SHP77 (cell line): ENCODE measurements around the gene LRIF1.
A peak's percentile ranks its signal among the peaks of the same experiment; 100 is the strongest.
"Not testable (repeated sequence)": the region's sequence is repeated elsewhere in the genome, so short reads cannot be mapped to it uniquely, and the experiment has no call there.

Source experiments
- DNase-seq, 2 experiments: peaks; one replicate each; lab custom pipeline; 2025; lab: John Stamatoyannopoulos, UW

The LRIF1 gene

DNA sequence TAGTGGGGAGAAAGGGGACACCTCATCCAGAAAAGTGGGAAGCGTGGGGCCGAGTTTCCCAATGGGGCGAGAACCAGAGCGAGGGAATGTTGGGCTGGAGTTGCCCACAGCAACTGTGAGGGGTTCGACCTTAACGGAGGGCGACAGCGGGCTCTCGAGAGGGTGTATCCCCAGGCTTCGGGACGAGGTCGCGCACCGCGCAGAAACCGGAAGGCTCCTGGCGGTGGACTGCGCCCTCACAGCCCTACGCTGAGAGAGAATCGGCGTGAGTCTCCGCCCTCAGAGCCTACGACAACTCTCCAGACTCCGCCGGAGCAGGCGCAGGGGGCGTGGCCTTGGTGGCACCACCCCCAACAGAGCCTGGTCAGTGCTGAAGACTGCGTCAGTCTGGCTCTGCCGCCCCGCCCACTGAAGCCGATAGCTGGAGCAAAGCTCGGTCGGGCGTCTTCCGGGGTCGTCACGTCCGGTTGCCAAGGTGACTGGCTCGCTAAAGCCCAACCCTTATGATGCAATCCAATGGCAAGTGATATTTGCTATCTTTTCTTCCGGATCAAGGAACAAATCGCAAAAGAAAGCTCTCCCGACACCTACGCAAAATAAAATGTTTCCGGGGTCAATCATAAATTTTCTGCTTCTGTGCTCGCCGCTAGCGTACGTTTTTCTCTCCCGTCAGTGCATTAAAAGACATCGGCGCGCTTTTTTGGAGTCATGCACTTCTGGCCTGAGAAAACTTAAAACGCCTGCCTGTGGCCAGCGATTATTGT is at the start of gene LRIF1:
LRIF1 (minus strand) TSS at position 232 of the 764 bp plus-strand sequence. CDS start 234 bp downstream, outside the sequence.
- peak; percentile 99 for DNase-seq

GRCh38 chr1:111008031-111008430 is 44.3 kb upstream of the LRIF1 start:
- DNase-seq = no peak

- no peak for DNase-seq
Observed at GRCh38 chr1:111006556-111006955, 42.8 kb upstream of the LRIF1 start.

DNA sequence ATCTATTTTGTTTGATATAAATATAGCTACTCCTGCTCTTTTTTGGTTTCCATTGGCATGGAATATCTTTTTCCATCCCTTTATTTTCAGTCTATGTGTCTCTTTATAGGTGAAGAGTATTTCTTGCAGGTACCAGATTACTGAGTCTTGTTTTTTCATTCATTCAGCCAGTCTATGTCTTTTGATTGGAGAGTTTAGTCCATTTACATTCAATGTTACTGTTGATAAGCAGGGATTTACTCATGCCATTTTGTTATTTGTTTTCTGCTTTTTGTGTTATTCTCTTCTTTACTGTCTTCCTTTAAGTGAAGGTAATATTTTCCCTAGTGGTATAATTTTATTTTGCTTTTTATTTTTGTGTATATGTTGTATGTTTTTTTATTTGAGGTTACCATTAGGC is 35.9 kb upstream of the LRIF1 start:
- DNase-seq = not testable (repeated sequence)

- DNase-seq = peak; percentile 26 to 39
Observed at GRCh38 chr1:110992329-110992728, 28.6 kb upstream of the LRIF1 start.

DNA sequence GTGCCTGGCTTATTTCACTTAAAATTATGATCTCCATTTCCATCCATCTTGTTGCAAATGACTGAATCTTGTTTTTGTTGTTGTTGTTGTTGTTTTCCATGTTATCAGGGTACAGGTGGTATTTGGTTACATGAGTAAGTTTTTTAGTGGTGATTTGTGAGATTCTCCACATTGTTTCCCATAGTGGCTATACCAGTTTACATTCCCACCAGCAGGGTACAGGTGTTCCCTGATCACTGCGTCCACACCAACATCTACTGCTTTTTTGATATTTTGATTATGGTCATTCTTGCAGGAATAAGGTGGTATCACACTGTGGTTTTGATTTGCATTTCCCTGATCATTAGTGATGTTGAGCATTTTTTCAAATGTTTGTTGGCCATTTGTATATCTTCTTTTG is 27.6 kb upstream of the LRIF1 start:
- not testable (repeated sequence) for DNase-seq

DNA sequence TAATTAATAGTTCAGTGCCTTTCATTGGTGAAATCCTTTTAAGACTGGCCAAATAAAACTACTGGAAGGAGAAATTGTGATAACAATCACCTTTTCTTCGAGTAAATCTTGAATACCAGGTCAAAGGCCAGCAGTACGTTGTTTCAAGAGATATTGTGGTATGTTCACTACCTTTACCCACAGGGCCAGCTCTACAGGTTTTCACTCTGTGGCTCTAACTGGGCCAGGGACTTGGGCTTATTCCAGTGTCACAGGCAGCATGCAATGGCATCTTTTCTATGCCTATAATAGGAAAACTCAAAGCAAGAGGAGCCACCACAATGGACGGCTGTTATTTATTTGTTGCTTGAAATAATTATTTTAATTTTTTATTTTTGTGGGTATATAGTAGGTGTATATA is 26.8 kb upstream of the LRIF1 start:
- DNase-seq = no peak

GRCh38 chr1:110986407-110986891 is 22.7 kb upstream of the LRIF1 start:
- no peak for DNase-seq

- no peak for DNase-seq
Observed at GRCh38 chr1:110982320-110982719, 18.6 kb upstream of the LRIF1 start.

GRCh38 chr1:110979154-110979553 is 15.4 kb upstream of the LRIF1 start:
- DNase-seq = no peak

GRCh38 chr1:110976089-110976488 is 12.4 kb upstream of the LRIF1 start:
- DNase-seq = no peak

- no peak for DNase-seq
Observed at GRCh38 chr1:110975265-110975664, 11.5 kb upstream of the LRIF1 start.

DNA sequence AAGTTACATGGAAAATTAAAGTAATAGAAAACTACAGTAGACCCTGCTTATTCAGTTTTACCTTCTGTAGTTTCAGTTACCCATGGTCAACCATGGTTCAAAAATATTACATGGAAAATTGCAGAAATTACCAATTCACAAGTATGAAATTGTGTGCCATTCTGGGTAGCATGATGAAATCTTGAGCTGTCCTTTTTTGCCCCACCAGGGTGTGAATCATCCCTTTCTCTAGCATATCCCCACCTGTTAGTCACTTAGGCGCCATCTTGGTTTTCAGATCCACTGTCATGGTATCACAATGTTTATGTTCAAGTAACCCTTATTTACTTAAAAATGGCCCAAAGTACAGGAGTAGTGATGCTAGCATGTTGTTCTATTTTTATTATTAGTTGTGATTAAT is 3.5 kb upstream of the LRIF1 start:
- DNase-seq = no peak

- no peak for DNase-seq
Observed at GRCh38 chr1:110964455-110964903, 757 bp upstream of the LRIF1 start.

- peak; percentile 39 to 68 for DNase-seq
Observed at GRCh38 chr1:110962892-110963690, 631 bp downstream of the LRIF1 start.

- DNase-seq = no peak
Observed at GRCh38 chr1:110961902-110962301, 1.8 kb downstream of the LRIF1 start.

DNA sequence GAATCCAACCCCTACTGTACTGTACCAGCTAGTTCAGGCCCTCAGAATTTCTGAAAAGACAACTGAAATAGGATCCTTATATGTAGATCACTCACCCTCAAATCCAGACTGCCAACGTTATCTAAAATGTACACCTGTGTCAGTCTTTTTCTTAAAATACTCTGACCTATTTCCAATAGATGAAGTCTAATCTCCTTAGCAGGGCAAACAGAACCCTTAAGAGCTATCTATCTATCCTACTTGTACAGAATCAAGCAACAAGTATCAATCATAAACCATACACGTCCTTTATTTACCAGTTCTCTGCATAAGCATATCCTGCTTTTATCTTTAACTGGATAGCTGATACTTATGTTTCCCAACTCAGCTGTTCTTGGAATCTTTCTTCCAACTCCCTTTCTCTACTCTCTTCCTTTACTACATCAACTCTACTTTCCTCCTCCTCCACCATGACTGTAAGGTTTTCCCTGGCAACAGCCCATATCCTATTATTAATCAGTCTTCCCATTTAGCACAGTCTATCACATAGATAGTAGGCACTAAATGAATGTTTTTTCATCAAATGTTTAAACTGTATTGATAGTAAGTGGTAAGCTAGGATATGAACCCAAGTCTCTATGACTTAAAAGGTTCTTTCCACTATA is 2.8 kb downstream of the LRIF1 start:
- DNase-seq = no peak

DNA sequence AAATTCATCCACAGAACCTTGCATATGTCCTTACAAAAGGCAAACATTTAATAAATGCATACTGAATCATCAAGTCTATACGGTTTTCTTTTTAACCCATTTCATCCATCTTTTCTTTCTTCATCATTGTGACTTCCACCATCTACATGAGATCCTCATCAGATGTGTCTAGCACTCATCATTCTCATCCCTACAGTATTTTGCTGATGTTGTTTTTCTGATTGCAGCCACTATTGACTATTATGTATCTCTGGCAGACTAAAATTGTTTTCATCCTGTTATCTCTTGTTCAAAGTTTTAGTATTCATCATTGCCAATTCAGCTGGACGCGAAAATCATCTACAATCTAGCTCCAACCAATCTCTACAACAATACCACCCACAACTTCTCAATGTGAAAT is 5.9 kb downstream of the LRIF1 start:
- no peak for DNase-seq

GRCh38 chr1:110956586-110956985 is 7.1 kb downstream of the LRIF1 start:
- DNase-seq = no peak

GRCh38 chr1:110953031-110953430 is 10.7 kb downstream of the LRIF1 start:
- DNase-seq = no peak

- no peak for DNase-seq
Observed at GRCh38 chr1:110952031-110952430, 11.7 kb downstream of the LRIF1 start.

DNA sequence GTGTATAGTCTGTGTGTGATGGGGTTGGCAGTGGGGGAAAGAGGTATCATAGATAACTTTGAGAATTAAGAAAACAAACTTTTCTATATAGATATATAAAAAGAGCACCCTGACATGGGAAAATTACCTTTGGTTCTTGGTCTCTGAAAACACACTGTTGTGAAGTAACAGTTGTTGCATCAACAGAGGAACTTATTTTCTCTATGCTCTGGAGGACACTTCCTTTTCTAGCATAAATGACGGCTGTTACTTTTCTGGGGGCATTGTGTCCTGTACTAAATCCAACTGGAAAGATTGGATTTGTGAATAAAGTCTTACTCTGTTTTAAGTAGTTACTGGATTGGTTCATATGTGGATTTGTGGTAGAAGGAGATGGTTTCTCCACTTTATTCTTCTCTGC is 12.6 kb downstream of the LRIF1 start:
- no peak for DNase-seq
